Spleen (tissue), 11 donors: ENCODE data around the gene OMP. TPM values are rescaled to one million over a fixed set of nuclear protein-coding genes. Genes with fewer than 3 reads are reported as not detected.

Experiments
- DNase-seq: peaks from one replicate; pipeline ENCODE4 v3.0.0-alpha.2; 2020
- H3K27ac ChIP-seq, 8 donors: fragments of 200-600 bp; sonication (generic) in 7 of 8; 1 replicate in 4 of 8; 2 replicates in 4 of 8; pipeline versions ENCODE4 v1.5.0 to v1.8.0; 2016 to 2021; ENCODE audit warnings: inconsistent platforms in 4 of 8, mild to moderate bottlenecking in 4 of 8, moderate library complexity in 1 of 8
- H3K27me3 ChIP-seq, 7 donors: fragments of 200-600 bp; sonication (generic) in 6 of 7; replicated peaks in 1 of 7; 1 replicate in 4 of 7; 2 replicates in 3 of 7; pipeline versions ENCODE4 v1.5.0 to v1.8.0; 2016 to 2021; ENCODE audit warnings: inconsistent platforms in 3 of 7, mild to moderate bottlenecking in 1 of 7
- H3K36me3 ChIP-seq, 6 donors: fragments of 200-600 bp; sonication (generic) in 5 of 6; 1 replicate in 4 of 6; 2 replicates in 2 of 6; pipeline versions ENCODE4 v1.5.0 to v1.8.0; 2016 to 2021; ENCODE audit warnings: inconsistent platforms in 2 of 6
- H3K4me1 ChIP-seq, 6 donors: fragments of 200-600 bp; sonication (generic) in 5 of 6; 1 replicate in 3 of 6; 2 replicates in 3 of 6; pipeline versions ENCODE4 v1.5.0 to v1.8.0; 2016 to 2021; ENCODE audit warnings: inconsistent platforms in 3 of 6
- H3K4me3 ChIP-seq, 8 donors: fragments of 200-600 bp; sonication (generic) in 7 of 8; 1 replicate in 4 of 8; 2 replicates in 4 of 8; pipeline versions ENCODE4 v1.5.0 to v1.8.0; 2016 to 2021; ENCODE audit warnings: inconsistent platforms in 4 of 8, mild to moderate bottlenecking in 4 of 8, moderate library complexity in 2 of 8
- H3K9me3 ChIP-seq, 8 donors: fragments of 200-600 bp; sonication (generic) in 7 of 8; 1 replicate in 4 of 8; 2 replicates in 4 of 8; pipeline versions ENCODE4 v1.5.0 to v1.8.0; 2016 to 2021; ENCODE audit warnings: inconsistent platforms in 4 of 8
- POLR2A ChIP-seq, 3 donors: fragments of 450-650 bp; IDR thresholded peaks; one replicate each; pipeline ENCODE4 v1.5.1; 2017; ENCODE audit warnings: antibody characterized with exemption in 3 of 3, mild to moderate bottlenecking in 1 of 3
- POLR2AphosphoS5 ChIP-seq, 3 donors: sonication (generic); formaldehyde crosslinking; IDR thresholded peaks; one replicate each; pipeline ENCODE4 v1.5.1; 2017; ENCODE audit warnings: antibody characterized with exemption in 3 of 3
- WGBS, 5 donors: extraction: QIAGEN DNeasy Blood & Tissue Kit in 3 of 5; methylation state at CpG; one replicate each; pipeline versions ENCODE4 v1.1.5 to v1.1.7; 2013 to 2018; 5-methylcytosine and 5-hydroxymethylcytosine counted together
- intact Hi-C: fragments of 100-400 bp; cut with DNase I; formaldehyde crosslinking; loops from one replicate; pipeline ENCODE4 v1.15.0; 2023; ENCODE audit warnings: low total_unique reads
- polyA plus RNA-seq, 3 donors: library from polyadenylated mRNA; stranded (reverse); fragments of 200-250 nt; gene quantifications; one replicate each; pipeline ENCODE4 v1.2.1, GENCODE V29; 2013
- total RNA-seq, 7 donors: library from RNA; depleted of rRNA in 3 of 7; stranded (reverse); fragments of >200 nt in 3 of 7; fragmentation: NEBNext Ultra II Directional in 4 of 7; extraction: Animal tissue kit (Norgen Biotek cat#: 25700) in 4 of 7; gene quantifications; one replicate each; pipeline versions ENCODE4 v1.1.0 to v1.2.1, GENCODE V29; 2016 to 2021
- TF ChIP-seq, protein P1 (sequence below), 11 experiments: fragments of 200-600 bp in 7 of 11; fragments of 450-650 bp in 4 of 11; sonication (generic) in 4 of 11; IDR thresholded peaks in 8 of 11; conservative IDR thresholded peaks in 3 of 11; 1 replicate in 7 of 11; 2 replicates in 4 of 11; pipeline versions ENCODE4 v1.4.0 to v1.8.0; 2016 to 2021; ENCODE audit warnings: antibody characterized with exemption in 11 of 11, inconsistent platforms in 4 of 11, mild to moderate bottlenecking in 1 of 11
- donor health status: healthy with polysubstance abuse.
- donor health status: DM: no; HTN: no; CAD: no; lungs with moderate emphysema.
- donor health status: DM: no; HTN: no; CAD: no.
- donor health status: Bipolar disorder and iron deficiency.
- donor health status: healthy.
- donor health status: DM: no; HTN: no; CAD: no.
- donor health status: DM: yes; HTN: yes; CAD: no.

Gene OMP
- total and polyA plus RNA-seq, 10 donors: 0.51 to 0.64 TPM; not detected in 8

DNA sequence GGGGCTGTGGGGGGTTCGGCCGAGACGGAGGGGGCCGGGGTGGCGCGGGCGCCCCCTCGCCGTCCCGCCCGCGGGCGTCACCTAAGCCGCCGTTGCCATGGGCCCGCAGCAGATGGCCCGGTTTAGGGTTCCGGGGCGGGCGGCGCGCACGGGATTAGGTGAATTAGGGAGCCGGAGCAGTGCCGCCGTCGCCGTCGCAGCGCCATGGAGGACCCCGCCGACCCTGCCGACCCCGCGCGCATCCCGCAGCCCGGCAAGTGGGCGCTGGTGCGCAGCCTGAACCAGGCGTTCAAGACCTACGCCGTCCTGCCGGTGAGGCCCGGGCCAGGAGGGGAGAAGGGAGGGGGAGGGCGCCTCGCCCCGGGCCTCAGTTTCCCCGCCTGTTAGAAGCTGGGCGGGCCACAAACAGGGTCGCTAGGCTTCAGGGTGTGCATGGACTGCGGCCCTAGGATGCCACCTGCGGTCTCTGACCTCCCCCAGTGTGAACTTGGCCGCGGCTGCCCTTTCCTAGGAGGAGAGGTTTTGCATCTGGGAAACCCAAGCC lies 35.5 kb downstream of the OMP start:
- intact Hi-C loops: no loop called here
- 16 to 54% (median 34%) methylated on average over 21 to 55 of the region's 55 CpGs for WGBS, 5 donors
- Histone ChIP-seq H3K27ac (no peak overlapping the region), H3K4me1 (peaks cover 0 to 30% (median 3%) of the 10 kb centered on the region in 6 donors), H3K9me3 (no peaks in the 10 kb centered on the region), H3K4me3 (no peak overlapping the region), H3K27me3 (peaks cover 0 to 31% (median 13%) of the 10 kb centered on the region in 7 donors), H3K36me3 (no peaks in the 10 kb centered on the region)
- DNase-seq: no peak
- no peak for TF ChIP-seq POLR2A (IDR thresholded peaks at IDR 0.05)
- TF ChIP-seq, protein P1, sequence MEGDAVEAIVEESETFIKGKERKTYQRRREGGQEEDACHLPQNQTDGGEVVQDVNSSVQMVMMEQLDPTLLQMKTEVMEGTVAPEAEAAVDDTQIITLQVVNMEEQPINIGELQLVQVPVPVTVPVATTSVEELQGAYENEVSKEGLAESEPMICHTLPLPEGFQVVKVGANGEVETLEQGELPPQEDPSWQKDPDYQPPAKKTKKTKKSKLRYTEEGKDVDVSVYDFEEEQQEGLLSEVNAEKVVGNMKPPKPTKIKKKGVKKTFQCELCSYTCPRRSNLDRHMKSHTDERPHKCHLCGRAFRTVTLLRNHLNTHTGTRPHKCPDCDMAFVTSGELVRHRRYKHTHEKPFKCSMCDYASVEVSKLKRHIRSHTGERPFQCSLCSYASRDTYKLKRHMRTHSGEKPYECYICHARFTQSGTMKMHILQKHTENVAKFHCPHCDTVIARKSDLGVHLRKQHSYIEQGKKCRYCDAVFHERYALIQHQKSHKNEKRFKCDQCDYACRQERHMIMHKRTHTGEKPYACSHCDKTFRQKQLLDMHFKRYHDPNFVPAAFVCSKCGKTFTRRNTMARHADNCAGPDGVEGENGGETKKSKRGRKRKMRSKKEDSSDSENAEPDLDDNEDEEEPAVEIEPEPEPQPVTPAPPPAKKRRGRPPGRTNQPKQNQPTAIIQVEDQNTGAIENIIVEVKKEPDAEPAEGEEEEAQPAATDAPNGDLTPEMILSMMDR (IDR thresholded peaks at IDR 0.05 in 8 of 11, conservative IDR thresholded peaks at IDR 0.05 in 3 of 11): no peak
- no peak for TF ChIP-seq POLR2AphosphoS5 (IDR thresholded peaks at IDR 0.05)

DNA sequence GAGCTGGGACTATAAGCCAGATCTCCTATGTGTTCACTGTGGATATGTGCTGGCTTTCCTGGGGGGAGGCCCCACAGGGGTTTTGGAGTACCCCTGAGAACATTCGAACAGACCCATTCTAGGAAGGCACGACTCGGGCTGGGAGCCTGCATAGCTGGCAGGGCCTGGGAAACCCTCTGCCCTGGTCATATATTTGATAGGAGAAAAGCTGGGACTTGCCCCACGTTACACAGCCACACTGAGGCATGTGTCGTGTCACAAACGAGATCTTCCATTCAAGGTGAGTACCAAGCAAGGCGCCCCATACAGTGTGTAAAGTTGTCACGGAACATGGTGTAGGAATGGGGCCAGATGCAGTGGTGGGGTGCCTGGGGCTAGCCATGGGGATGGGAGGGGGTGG lies 36.6 kb downstream of the OMP start:
- Histone ChIP-seq H3K4me3 (no peak overlapping the region), H3K27ac (no peak overlapping the region), H3K4me1 (peaks cover 0 to 30% (median 3%) of the 10 kb centered on the region in 6 donors), H3K27me3 (peaks cover 0 to 31% (median 13%) of the 10 kb centered on the region in 7 donors), H3K36me3 (no peaks in the 10 kb centered on the region), H3K9me3 (no peaks in the 10 kb centered on the region)
- DNase-seq: no peak
- TF ChIP-seq, protein P1 (IDR thresholded peaks at IDR 0.05 in 8 of 11, conservative IDR thresholded peaks at IDR 0.05 in 3 of 11): no peak
- no peak for TF ChIP-seq POLR2AphosphoS5 (IDR thresholded peaks at IDR 0.05)
- TF ChIP-seq POLR2A (IDR thresholded peaks at IDR 0.05): no peak
- intact Hi-C loops: no loop called here
- 91 to 95% (median 95%) methylated on average over 7 to 8 of the region's 8 CpGs for WGBS, 5 donors

DNA sequence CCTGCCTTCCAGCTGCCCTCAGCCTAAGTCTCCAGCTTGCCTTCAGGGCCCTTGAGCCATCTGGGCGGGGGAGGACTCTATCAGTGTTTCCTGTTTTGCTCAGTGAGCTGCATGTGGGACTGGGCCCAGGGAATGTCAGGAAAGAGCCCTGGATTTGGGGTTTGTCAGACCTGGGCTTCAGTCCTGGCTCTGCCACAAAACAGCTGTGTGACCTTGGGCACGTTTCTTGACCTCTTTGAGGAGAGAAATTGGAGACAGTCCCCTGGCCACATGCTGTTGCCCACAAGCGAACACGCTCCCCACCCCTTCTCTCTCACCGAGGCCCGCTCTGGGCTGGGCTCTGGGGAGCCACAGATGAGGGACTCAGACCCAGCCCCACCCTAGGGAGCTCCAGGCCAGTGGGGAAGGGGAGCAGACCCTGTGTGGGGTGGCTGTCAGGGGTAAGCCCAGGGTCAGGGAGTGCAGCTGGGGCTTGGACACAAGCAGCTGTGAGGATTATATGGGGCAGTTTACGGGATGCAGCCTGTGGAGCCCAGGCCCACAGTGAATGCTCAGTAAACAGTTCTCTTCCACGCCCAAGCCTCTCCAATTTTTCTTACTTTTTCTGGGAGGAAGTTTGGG lies 37.7 kb downstream of the OMP start:
- H3K27me3 ChIP-seq: peaks cover 0 to 31% (median 13%) of the 10 kb centered on the region in 7 donors
- no peaks in the 10 kb centered on the region for H3K9me3 ChIP-seq
- H3K36me3 ChIP-seq: no peaks in the 10 kb centered on the region
- peaks cover 0 to 30% (median 3%) of the 10 kb centered on the region in 6 donors for H3K4me1 ChIP-seq
- TF ChIP-seq POLR2AphosphoS5 (IDR thresholded peaks at IDR 0.05) (peak in 2 of 3 donors; percentile 42 to 63), POLR2A (IDR thresholded peaks at IDR 0.05) (no peak)
- TF ChIP-seq, protein P1 (IDR thresholded peaks at IDR 0.05 in 8 of 11, conservative IDR thresholded peaks at IDR 0.05 in 3 of 11): no peak
- WGBS, 5 donors: 52 to 67% (median 64%) methylated on average over 7 to 8 of the region's 8 CpGs
- no peak for DNase-seq
- peak overlapping the region in 4 of 8 donors; percentile 21 to 66 (median 40) for H3K27ac ChIP-seq
- H3K4me3 ChIP-seq: no peak overlapping the region
- intact Hi-C loops: no loop called here

GRCh38 chr11:77141034-77141433 lies 38.4 kb downstream of the OMP start:
- H3K4me1 ChIP-seq: peaks cover 0 to 30% (median 3%) of the 10 kb centered on the region in 6 donors
- WGBS, 5 donors: 84 to 96% (median 93%) methylated on average over 4 of the region's 4 CpGs
- H3K4me3 ChIP-seq: no peak overlapping the region
- peak overlapping the region in 2 of 8 donors; percentile 53 to 66 for H3K27ac ChIP-seq
- no peak for DNase-seq
- H3K36me3 ChIP-seq: no peaks in the 10 kb centered on the region
- peaks cover 0 to 31% (median 13%) of the 10 kb centered on the region in 7 donors for H3K27me3 ChIP-seq
- no peaks in the 10 kb centered on the region for H3K9me3 ChIP-seq
- no peak for TF ChIP-seq POLR2A (IDR thresholded peaks at IDR 0.05)
- TF ChIP-seq, protein P1 (IDR thresholded peaks at IDR 0.05 in 8 of 11, conservative IDR thresholded peaks at IDR 0.05 in 3 of 11): no peak
- TF ChIP-seq POLR2AphosphoS5 (IDR thresholded peaks at IDR 0.05): no peak
- intact Hi-C loops: no loop called here
